Mucosa of gallbladder (tissue), 1 donor: Measurements from ENCODE around the gene SDK1. TPM values are rescaled to one million over a fixed set of nuclear protein-coding genes. Genes with fewer than 3 reads are reported as not detected.
A peak's percentile ranks its signal among the peaks of the same experiment; 100 is the strongest.

Experiments
- DNase-seq: peaks from one replicate; pipeline ENCODE4 v3.0.0-alpha.2; 2020; ENCODE audit warnings: low spot score
- total RNA-seq: library from RNA; stranded (reverse); gene quantifications from one replicate; pipeline ENCODE4 v1.2.1, GENCODE V29; 2021
- donor health status: DM: no; HTN: no; CAD: no.

SDK1 gene
- total RNA-seq, 1 donor from 2014 or later = 6.6 TPM

DNA sequence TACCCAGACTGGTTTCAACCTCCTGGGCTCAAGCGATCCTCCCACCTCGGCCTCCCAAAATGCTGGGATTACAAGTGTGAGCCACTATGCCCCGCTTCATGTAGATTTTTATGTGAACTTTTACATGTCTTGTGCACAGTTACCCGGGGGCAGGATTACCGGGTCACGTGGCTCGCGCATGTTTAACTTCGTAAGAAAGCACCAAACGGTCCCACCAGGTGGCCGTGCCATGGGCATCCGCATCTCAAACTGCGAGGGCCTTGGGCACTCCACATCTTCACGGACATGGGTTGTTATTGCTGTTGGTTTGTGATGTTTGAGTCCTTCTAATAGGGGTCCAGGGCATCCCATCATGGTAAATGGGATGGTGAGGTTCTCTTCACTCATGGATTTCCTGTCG is 744.4 kb downstream of the SDK1 start:
- no peak for DNase-seq

GRCh38 chr7:4045975-4046374 is 744.9 kb downstream of the SDK1 start:
- no peak for DNase-seq

DNA sequence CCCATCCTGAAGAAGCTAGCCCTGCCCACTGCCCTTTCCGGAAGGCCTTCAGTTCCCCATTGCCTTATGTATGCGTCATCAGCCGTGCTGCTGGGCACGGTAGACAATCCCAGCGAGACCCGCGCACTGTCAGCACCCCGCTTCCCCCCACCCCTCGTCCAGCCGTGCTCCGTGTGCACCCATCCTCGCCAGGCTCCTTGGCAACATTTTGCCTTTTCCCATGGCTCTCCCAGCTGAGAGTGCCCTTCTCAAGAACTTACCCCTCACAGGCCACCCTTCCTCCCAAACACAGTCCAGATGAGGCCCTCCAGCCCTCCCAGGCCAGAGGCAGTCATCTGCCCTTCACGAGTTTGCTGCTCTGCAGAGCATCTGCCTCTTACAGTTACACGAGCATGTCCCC is 747.3 kb downstream of the SDK1 start:
- DNase-seq = no peak

DNA sequence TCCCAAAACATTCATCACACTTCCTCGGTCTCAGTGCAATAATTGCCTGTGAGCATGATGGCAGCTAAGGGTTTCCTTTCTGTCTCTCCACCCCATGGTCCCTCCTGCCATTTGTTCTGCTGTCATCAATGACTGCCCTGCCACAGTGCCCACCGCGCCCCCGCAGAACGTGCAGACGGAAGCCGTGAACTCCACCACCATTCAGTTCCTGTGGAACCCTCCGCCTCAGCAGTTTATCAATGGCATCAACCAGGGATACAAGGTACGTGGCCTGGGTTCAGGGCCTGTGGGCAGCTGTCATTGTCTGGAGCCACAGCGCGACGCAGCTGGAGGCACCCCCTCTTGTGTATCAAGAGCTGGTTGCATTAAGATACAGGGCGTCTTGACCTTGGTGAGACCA is 748.1 kb downstream of the SDK1 start:
- DNase-seq = no peak

DNA sequence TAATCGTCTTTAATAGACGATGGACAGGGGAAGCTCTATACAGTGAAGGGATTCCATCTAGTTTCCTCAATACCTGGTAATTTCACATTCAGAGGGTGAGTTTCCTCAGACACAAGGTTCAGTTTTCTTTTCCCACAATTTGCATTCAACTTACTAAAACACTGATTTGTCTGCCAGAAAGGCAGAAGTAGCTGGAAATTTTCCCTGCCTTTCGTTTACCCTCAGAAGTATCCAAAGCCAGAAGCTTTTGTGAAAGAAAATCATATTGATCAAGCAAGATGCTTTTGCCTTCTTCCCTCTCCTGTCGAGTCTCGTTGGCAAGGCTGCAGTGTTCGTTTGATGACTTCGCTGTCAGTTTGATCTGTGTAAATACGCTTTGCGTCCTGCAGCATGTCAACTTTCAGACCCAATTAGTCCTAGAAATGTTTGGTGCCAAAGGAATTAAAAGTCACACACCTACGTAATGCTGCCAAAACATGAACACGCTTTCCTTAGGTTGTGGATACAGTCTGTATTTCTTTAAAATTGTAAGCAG is 749.1 kb downstream of the SDK1 start:
- no peak for DNase-seq

GRCh38 chr7:4051696-4052095 is 750.6 kb downstream of the SDK1 start:
- DNase-seq = no peak

DNA sequence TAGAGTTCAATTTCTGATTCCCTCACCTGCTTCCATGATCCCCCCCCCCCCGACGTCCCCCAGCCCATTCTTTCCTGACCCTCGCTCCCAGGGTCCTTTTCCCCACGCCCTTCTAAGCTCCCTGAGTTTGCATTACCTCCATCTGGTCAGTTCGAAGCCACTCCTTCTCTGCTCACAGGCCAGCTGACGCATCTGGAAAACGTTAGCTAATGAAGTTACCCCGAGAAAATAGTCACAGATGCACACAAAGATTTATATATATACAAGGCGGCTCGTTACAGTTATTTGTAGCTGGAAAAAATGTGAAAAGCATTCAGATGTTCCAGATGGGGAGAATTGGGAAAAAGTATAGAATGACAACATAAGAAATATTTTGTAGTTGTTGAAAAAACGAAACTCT is 751.1 kb downstream of the SDK1 start:
- DNase-seq = no peak

DNA sequence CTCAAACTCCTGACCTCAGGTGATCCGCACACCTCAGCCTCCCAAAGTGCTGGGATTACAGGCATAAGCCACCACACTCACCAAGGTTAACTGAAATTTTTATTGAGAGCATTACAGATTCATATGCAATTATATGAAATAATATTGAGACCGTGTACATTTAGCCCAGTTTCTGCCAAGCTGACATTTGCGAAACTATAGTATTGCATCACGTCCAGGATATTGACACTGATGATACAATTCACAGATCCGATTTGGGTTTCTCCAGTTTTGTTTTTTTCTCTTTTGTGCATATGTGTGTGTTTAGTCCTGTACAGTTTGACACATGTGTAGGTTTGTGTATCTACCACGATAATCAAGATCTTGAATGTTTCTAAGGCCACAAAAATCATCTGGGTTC is 753.1 kb downstream of the SDK1 start:
- DNase-seq = no peak

GRCh38 chr7:4056552-4057288 is 755.7 kb downstream of the SDK1 start:
- DNase-seq = no peak

GRCh38 chr7:4057289-4057616 is 756.2 kb downstream of the SDK1 start:
- DNase-seq = no peak

GRCh38 chr7:4058158-4058557 is 757.1 kb downstream of the SDK1 start:
- DNase-seq = no peak

- no peak for DNase-seq
Observed at GRCh38 chr7:4065190-4065589, 764.1 kb downstream of the SDK1 start.

GRCh38 chr7:4066206-4066605 is 765.2 kb downstream of the SDK1 start:
- no peak for DNase-seq

GRCh38 chr7:4066626-4067475 is 765.8 kb downstream of the SDK1 start:
- peak; percentile 3 for DNase-seq

DNA sequence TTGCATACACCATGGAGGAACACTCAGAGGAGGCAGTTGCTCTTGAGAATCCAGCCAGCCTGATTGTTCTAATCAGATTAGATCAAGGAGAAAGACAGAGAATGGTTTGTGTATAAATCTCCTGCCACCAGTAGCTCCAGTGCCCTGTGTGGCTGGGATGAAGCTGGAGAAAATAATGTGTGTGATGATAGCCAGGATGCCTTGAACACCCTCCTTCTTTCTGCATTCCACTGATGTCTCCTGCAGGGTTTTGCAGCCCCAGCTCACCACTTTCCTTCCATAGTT is 766.4 kb downstream of the SDK1 start:
- DNase-seq = no peak

- DNase-seq = no peak
Observed at GRCh38 chr7:4067874-4068273, 766.8 kb downstream of the SDK1 start.

DNA sequence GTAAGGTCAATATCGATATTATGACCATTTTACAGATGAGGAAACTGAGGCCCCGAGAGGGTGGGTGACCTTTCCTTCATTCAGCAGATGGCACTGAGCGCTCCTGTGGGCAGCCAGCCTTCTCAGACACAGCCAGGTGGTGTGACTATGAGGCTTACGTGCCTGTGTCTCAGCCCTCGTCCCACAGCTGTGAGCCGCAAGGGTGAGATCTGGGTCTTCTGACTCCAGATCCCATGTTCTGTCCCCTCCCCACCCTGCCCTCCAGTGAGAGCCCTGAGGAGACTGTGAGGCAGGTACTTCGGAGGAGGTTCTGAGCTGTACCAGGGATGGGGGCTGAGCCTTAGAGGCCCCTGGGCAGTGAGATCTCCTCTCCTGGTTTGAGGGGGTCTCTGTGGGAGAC is 767.2 kb downstream of the SDK1 start:
- no peak for DNase-seq

- no peak for DNase-seq
Observed at GRCh38 chr7:4069268-4070095, 768.4 kb downstream of the SDK1 start.

DNA sequence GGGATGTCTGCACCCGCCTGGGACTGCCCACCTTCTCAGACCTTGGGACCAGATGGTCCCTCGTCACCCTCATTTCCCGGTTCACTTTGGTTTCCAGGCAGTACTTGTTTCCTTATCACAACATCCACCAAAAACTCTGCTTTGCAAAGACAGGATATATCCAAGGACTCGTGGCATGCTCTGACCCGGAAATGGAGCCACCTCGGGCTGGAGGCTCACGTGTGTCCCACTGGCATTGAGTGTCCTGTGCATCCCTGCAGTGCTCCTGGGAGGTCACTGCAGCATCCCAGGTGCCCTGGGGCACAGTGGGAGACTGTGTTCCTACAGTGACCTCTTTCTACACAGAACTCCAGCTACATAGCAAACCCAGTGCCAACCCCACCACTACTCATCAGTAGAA is 769.2 kb downstream of the SDK1 start:
- no peak for DNase-seq

DNA sequence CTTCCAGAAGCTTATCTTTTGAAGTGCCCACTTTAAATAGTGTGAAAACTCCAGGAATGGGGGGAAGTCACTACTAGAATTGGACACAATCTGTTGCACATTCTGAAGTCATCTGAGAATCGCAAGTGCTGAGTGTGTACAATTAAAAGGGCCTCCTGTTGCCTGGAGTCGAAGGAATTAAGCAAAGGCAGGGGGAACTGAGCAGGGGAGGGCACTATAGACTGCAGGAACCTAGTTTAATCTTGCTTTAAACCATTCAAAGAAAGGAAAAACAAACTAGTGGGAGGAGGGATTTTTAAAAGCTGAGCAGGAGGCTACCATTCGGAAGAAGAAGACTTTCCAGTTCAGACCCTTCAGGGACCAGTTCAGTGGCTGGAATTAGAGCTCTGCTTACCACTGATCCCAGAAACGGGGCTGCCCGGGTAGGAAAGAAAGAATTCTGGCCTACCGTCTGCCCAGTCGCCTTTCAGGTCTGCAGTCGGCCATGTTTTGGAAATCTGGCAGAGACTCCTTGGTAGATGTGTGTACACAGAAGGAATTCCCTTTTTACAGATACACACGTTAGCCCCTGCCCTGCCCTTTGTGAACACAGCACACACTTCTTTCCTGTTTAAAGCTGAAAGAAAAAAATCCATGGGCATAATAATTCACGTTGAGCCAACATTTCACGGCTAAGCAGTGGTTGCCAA is 770.5 kb downstream of the SDK1 start:
- DNase-seq = no peak

GRCh38 chr7:4072161-4072925 is 771.3 kb downstream of the SDK1 start:
- DNase-seq = peak; percentile 8
